Keratinocyte (primary cell): ENCODE results near the gene ARHGEF19.

Source experiments
- EZH2 ChIP-seq: IDR thresholded peaks from one replicate; pipeline ENCODE4 v1.6.1; 2012; ENCODE audit warnings: inconsistent platforms, mild to moderate bottlenecking, low read length, moderate library complexity
- TF ChIP-seq, protein P1 (sequence below), 3 experiments: IDR thresholded peaks in 1 of 3; conservative IDR thresholded peaks in 1 of 3; optimal IDR thresholded peaks in 1 of 3; 2 replicates in 2 of 3; 3 replicates in 1 of 3; pipeline versions ENCODE3 to v1.5.1; 2011; ENCODE audit warnings: low read length in 3 of 3, mild to moderate bottlenecking in 3 of 3, moderate library complexity in 2 of 3, control low read depth in 1 of 3, inconsistent platforms in 1 of 3; ENCODE audit not compliant: insufficient read depth in 2 of 3; ENCODE audit errors: extremely low read depth in 1 of 3

DNA sequence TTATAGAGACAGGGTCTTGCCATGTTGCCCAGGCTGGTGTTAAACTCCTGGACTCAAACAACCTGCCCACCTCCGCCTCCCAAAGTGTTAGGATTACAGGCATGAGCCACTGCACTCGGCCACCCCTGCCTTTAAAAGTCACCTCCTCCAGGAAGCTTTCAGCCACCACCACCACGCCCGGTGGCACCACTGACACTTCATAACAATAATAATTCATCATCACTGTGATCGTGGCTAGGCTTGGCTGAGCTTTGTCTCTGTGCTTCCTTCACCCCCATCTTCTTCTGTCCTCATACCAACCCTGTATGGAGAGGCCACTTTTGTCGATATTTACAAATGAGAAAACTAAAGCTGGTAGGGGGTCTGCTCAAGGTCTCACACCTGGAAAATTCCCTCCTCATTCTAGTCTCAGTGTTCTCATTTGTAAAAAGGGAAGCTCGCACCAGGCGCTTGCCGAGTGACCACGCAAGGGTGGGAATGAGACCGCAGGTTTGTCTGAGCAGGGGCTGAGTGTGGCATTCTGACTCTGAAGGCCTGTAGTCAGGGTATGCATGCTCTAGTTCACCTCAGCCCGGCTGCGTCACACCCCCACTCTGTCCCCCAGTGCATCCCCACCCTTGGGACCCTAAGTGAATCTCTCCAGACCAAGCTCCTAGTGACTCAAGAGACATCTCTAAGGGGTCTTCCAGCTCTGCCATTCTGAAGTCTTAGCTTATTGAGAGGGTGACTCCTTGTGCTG is 43.7 kb downstream of the ARHGEF19 start:
- TF ChIP-seq EZH2 = no peak
- TF ChIP-seq, protein P1, sequence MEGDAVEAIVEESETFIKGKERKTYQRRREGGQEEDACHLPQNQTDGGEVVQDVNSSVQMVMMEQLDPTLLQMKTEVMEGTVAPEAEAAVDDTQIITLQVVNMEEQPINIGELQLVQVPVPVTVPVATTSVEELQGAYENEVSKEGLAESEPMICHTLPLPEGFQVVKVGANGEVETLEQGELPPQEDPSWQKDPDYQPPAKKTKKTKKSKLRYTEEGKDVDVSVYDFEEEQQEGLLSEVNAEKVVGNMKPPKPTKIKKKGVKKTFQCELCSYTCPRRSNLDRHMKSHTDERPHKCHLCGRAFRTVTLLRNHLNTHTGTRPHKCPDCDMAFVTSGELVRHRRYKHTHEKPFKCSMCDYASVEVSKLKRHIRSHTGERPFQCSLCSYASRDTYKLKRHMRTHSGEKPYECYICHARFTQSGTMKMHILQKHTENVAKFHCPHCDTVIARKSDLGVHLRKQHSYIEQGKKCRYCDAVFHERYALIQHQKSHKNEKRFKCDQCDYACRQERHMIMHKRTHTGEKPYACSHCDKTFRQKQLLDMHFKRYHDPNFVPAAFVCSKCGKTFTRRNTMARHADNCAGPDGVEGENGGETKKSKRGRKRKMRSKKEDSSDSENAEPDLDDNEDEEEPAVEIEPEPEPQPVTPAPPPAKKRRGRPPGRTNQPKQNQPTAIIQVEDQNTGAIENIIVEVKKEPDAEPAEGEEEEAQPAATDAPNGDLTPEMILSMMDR (optimal IDR thresholded peaks at IDR 0.05 in 1 of 3, IDR thresholded peaks at IDR 0.05 in 1 of 3, conservative IDR thresholded peaks at IDR 0.05 in 1 of 3; ENCODE audit: extremely low read depth in 1 of 3, insufficient read depth in 2 of 3, low read length in 3 of 3) = no peak
